Measurements from ENCODE around the gene IFNGR1. TPM values are rescaled to one million over a fixed set of nuclear protein-coding genes. Genes with fewer than 3 reads are reported as not detected.
A peak's percentile ranks its signal among the peaks of the same experiment; 100 is the strongest.

IFNGR1 gene
- 20.3 and 23.0 TPM in 2 replicates for total RNA-seq
- long read RNA-seq, transcript IFNGR1-201 (7 exons, 2,139 nt), result major isoform, 135 of 143 reads
- long read RNA-seq, partial matches to known transcripts, result 3 of 143 reads
- long read RNA-seq, other reads (novel, unspliced or antisense), result 4 of 143 reads

DNA sequence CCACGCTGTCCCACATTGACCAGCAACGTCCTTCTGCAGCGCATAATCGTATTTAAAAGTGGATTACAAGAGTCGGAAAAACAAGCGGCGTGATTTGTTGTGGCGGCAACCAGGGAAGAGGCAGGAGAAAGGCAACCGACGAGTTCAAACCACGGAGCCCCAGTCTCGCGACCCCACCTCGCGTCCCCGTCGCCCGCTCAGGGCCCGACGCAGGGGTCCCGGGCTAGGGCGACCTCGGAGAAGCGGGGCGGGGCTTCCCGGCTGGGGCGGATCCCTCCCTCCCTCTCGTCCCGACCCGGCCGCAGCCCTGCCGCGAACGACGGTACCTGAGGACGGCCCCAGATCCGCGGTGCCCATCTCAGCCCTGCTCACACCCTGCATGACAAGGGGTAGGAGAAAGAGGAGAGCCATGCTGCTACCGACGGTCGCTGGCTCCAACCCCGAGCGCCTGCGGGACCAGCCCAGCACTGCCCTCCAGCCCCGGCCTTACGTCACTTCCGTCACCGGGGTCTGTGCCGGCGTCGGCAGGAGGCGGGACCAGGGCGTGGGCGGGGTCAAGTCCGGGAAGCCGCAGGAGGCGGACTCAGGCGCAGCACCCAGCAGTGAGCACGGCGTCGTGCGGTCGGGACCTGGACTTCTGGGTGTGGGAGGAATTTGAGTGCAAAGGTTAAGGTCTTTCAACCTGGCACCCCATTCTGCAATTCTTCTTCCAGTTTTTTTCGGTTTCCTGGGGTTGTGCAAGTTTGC is at the start of gene IFNGR1:
Gene IFNGR1 (minus strand): TSS at position 469 of the 747 bp plus-strand sequence. CDS start 58 bp downstream, at position 411.
- TF ChIP-seq, protein P1, sequence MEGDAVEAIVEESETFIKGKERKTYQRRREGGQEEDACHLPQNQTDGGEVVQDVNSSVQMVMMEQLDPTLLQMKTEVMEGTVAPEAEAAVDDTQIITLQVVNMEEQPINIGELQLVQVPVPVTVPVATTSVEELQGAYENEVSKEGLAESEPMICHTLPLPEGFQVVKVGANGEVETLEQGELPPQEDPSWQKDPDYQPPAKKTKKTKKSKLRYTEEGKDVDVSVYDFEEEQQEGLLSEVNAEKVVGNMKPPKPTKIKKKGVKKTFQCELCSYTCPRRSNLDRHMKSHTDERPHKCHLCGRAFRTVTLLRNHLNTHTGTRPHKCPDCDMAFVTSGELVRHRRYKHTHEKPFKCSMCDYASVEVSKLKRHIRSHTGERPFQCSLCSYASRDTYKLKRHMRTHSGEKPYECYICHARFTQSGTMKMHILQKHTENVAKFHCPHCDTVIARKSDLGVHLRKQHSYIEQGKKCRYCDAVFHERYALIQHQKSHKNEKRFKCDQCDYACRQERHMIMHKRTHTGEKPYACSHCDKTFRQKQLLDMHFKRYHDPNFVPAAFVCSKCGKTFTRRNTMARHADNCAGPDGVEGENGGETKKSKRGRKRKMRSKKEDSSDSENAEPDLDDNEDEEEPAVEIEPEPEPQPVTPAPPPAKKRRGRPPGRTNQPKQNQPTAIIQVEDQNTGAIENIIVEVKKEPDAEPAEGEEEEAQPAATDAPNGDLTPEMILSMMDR (conservative IDR thresholded peaks at IDR 0.05), result no peak
- Mint-ChIP-seq H3K36me3 (ENCODE audit: low read depth) (no peaks in the 10 kb centered on the region), H3K27me3 (ENCODE audit: low read depth) (peaks cover 2% of the 10 kb centered on the region), H3K27ac (ENCODE audit: unreplicated experiment) (peak within 1 kb of the TSS; percentile 91), H3K4me3 (peak within 1 kb of the TSS; percentile 97), H3K9me3 (no peaks in the 10 kb centered on the region), H3K4me1 (peaks cover 26% of the 10 kb centered on the region)
- peak; percentile 92 for DNase-seq (ENCODE audit: low read depth, low spot score)

DNA sequence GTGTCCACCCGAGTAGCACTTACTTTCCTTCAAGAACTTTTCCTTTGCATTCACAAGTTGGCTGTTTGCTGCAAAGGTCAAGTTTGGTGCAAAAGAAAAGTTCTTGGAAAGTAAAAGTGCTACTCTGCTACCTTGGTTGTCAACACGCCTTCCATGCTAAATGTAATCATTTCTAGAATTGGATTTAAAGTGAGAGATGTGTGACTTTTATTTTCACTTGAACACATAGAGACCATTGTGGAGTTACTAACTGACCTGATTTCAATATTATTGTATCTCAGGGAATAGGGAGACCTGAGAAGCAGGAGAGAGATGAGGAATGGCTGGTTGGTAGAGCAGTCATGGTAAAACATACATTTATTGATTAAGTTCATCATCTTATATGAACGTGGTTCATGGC is 49.7 kb upstream of the IFNGR1 start:
- no peaks in the 10 kb centered on the region for H3K4me1 Mint-ChIP-seq
- no peak overlapping the region for H3K4me3 Mint-ChIP-seq
- peaks cover 2% of the 10 kb centered on the region for H3K9me3 Mint-ChIP-seq
- no peak for DNase-seq (ENCODE audit: low read depth, low spot score)
- TF ChIP-seq, protein P1 (conservative IDR thresholded peaks at IDR 0.05), result no peak
- peaks cover 60% of the 10 kb centered on the region for H3K27me3 Mint-ChIP-seq (ENCODE audit: low read depth)
- no peaks in the 10 kb centered on the region for H3K36me3 Mint-ChIP-seq (ENCODE audit: low read depth)
- no peak overlapping the region for H3K27ac Mint-ChIP-seq (ENCODE audit: unreplicated experiment)

DNA sequence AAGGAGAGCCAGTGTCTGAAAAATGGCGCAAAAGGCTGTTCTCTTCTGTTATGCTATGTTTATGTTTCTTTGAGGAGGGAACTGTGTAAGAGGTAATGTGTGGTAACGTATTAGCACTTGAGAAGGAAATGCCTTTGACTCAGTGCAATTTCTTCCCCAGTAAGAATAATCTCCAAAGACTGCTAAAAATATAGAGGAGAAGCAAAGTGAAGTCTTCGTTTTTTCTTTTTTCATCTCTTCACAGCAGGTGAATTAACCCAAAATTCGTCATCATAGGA is 47.1 kb upstream of the IFNGR1 start:
- H3K27ac Mint-ChIP-seq (ENCODE audit: unreplicated experiment), result no peak overlapping the region
- no peaks in the 10 kb centered on the region for H3K4me1 Mint-ChIP-seq
- no peak overlapping the region for H3K4me3 Mint-ChIP-seq

DNA sequence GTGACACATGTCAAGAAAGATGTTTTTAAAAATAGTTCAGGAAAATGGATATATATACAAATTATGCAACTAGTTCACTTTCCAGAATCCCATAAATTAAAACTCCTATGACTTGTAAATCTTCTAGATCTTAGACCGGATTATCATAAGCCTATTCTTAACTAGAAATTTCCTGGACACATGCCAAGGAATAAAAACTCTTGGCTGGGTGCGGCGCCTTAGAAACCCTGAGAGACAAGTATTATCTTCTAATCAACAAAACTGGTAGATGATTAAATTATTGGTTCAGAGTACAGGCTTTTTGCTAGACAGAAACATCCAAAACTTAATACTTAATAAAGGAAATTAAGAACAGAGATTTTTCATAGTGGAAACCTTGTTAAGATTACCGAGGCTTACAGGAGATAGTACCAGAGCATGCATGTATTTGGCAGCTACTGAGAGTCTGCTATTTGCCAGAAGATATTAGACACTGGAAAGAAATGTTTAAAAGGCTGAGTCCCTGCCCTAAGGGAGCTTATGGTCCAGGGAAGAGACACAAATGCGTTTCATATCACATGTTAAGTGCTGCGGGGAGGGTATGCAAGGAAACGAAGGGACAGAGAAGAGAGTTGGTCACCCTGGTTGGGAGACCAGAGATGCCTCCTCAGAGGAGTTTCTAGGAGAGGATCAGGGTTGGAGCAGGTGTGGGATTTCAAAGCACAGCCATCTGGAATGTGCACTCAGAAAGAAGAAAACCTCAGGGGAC is 46.5 kb upstream of the IFNGR1 start:
- no peak for DNase-seq (ENCODE audit: low read depth, low spot score)
- TF ChIP-seq, protein P1 (conservative IDR thresholded peaks at IDR 0.05), result no peak
- Mint-ChIP-seq H3K9me3 (peaks cover 2% of the 10 kb centered on the region), H3K4me1 (no peaks in the 10 kb centered on the region), H3K27ac (ENCODE audit: unreplicated experiment) (no peak overlapping the region), H3K36me3 (ENCODE audit: low read depth) (no peaks in the 10 kb centered on the region), H3K27me3 (ENCODE audit: low read depth) (peaks cover 62% of the 10 kb centered on the region), H3K4me3 (no peak overlapping the region)

More for the DNA sequence above, 47.1 kb upstream of the IFNGR1 start:
- TF ChIP-seq, protein P1 (conservative IDR thresholded peaks at IDR 0.05), result no peak
- Mint-ChIP-seq H3K9me3 (peaks cover 2% of the 10 kb centered on the region), H3K27me3 (ENCODE audit: low read depth) (peaks cover 62% of the 10 kb centered on the region), H3K36me3 (ENCODE audit: low read depth) (no peaks in the 10 kb centered on the region)
- DNase-seq (ENCODE audit: low read depth, low spot score), result no peak

DNA sequence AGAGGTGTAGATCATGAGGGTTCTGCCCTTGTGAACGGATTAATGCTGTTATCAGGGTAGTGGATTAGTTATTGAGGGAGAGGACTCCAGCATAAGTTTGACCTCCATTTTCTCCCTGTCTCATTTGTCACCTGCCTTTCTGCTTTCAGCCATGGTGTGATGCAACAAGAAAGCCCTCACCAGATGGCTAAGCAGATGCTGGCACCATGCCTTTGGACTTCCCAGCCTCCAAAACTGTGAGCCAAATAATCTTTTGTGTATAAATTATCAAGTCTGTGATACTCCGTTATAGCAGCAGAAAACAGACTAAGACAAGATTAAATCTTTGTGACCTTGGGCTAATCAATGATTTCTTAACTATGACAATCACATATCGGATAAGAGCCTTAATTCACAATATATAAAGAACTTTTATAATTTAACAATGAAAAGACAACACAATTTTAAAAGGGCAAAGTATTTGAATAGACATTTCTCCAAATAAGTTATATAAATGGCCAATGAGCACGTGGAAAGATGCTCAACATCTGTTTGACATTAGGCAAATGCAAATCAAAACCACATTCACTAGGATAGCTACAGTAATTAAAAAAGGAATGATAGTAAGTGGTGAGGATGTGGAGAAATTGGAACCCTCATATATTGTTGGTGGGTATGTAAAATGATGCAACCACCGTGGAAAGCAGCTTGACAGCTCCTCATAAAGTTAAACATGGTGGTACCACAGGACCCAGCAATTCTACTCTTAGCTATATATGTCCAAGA is 45.3 kb upstream of the IFNGR1 start:
- TF ChIP-seq, protein P1 (conservative IDR thresholded peaks at IDR 0.05), result no peak
- H3K4me3 Mint-ChIP-seq, result no peak overlapping the region
- H3K27ac Mint-ChIP-seq (ENCODE audit: unreplicated experiment), result no peak overlapping the region

More for the DNA sequence above, 45.3 kb upstream of the IFNGR1 start:
- Mint-ChIP-seq H3K27me3 (ENCODE audit: low read depth) (peaks cover 58% of the 10 kb centered on the region), H3K9me3 (peaks cover 2% of the 10 kb centered on the region), H3K36me3 (ENCODE audit: low read depth) (no peaks in the 10 kb centered on the region), H3K4me1 (no peaks in the 10 kb centered on the region)
- no peak for DNase-seq (ENCODE audit: low read depth, low spot score)

Measured in neural crest cell (in vitro differentiated cells).